NB4 (cell line): ENCODE measurements around the gene IL17B.

Experiments
- DNase-seq: peaks from one replicate; pipeline ENCODE4 v3.0.0; 2010; ENCODE audit warnings: low read depth
- H3K4me3 ChIP-seq: one replicate; pipeline ENCODE4 v1.5.1; 2011; ENCODE audit warnings: mild to moderate bottlenecking, low read depth, low read length, moderate library complexity
- MYC ChIP-seq: IDR thresholded peaks from 2 replicates; pipeline ENCODE4 v1.6.1; 2011; ENCODE audit warnings: low read depth, low read length
- POLR2A ChIP-seq: IDR thresholded peaks from 2 replicates; pipeline ENCODE4 v1.6.1; 2011; ENCODE audit warnings: mild to moderate bottlenecking; ENCODE audit not compliant: insufficient read length; ENCODE audit errors: extremely low read depth
- TF ChIP-seq, protein P1 (sequence below): IDR thresholded peaks from one replicate; pipeline ENCODE4 v1.5.1; 2012; ENCODE audit warnings: low read depth, low read length
- TF ChIP-seq, protein P2 (sequence below): IDR thresholded peaks from 2 replicates; pipeline ENCODE4 v1.6.1; 2011; ENCODE audit warnings: low read depth, low read length

IL17B gene

DNA sequence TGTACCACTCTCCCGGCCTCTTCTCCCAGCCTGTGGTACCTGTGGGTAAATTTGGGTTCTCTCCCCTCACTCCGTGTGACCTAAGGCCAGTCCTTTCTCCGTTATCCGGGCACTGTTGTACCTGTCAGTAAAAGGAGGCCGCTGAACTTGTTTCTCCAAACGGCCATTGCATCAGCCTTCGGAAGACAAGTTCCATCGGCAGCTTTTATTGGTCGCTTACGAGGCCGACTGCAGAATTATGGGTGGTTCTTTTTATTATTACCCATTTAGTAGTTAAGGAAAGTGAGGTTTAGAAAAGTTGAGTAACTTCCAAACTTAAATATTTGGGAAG, 33.2 kb downstream of the IL17B start:
- DNase-seq = peak; percentile 59

DNA sequence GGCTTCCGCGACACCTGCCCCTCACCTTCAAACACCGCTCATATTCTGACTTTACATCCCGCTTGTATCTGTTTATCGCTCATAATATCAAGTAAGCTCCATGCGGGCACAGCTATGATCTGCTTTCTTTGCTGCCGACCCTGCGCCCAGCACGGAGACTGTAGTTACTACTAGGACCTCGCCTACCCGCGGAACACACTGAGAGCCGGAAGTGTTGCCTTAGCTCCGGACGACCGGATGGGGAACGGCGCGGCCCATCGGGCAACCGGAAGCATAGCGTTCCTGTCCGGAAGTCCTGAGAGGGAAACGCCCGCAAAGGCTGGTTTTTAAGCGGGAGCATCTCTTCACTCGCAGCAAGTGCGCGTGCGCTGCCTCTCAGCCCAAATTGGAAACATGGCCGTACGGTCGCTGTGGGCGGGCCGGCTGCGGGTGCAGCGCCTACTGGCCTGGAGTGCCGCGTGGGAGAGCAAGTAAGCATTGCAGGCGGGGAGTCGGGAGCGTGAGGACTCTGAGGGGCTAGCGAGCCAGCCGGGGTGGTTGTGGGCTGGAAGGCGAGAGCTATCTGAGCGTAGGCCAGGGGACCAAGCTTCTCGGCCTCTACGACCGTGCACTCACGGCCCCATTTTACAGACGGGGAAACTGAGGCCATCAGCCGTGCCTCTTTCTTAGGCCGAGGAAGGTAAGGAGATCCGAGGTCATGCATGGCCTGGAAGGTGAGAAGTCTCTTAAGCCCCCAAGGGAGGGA, 33.8 kb downstream of the IL17B start, which contains the start of gene GRPEL2:
Gene GRPEL2 (plus strand): TSS at position 353 of the 745 bp plus-strand sequence. CDS start 41 bp downstream, at position 394.
- H3K4me3 ChIP-seq = peak within 1 kb of the TSS; percentile 100
- TF ChIP-seq, protein P1, sequence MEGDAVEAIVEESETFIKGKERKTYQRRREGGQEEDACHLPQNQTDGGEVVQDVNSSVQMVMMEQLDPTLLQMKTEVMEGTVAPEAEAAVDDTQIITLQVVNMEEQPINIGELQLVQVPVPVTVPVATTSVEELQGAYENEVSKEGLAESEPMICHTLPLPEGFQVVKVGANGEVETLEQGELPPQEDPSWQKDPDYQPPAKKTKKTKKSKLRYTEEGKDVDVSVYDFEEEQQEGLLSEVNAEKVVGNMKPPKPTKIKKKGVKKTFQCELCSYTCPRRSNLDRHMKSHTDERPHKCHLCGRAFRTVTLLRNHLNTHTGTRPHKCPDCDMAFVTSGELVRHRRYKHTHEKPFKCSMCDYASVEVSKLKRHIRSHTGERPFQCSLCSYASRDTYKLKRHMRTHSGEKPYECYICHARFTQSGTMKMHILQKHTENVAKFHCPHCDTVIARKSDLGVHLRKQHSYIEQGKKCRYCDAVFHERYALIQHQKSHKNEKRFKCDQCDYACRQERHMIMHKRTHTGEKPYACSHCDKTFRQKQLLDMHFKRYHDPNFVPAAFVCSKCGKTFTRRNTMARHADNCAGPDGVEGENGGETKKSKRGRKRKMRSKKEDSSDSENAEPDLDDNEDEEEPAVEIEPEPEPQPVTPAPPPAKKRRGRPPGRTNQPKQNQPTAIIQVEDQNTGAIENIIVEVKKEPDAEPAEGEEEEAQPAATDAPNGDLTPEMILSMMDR = no peak
- TF ChIP-seq, protein P2, sequence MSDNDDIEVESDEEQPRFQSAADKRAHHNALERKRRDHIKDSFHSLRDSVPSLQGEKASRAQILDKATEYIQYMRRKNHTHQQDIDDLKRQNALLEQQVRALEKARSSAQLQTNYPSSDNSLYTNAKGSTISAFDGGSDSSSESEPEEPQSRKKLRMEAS = peak; percentile 90
- peak; percentile 89 for TF ChIP-seq MYC
- TF ChIP-seq POLR2A = peak; percentile 84
- DNase-seq = peak; percentile 98

More for the DNA sequence above, 33.2 kb downstream of the IL17B start:
- H3K4me3 ChIP-seq = peak overlapping the region; percentile 100
- no peak for TF ChIP-seq POLR2A
- TF ChIP-seq MYC = no peak
- TF ChIP-seq, protein P2 = no peak
- TF ChIP-seq, protein P1 = no peak

DNA sequence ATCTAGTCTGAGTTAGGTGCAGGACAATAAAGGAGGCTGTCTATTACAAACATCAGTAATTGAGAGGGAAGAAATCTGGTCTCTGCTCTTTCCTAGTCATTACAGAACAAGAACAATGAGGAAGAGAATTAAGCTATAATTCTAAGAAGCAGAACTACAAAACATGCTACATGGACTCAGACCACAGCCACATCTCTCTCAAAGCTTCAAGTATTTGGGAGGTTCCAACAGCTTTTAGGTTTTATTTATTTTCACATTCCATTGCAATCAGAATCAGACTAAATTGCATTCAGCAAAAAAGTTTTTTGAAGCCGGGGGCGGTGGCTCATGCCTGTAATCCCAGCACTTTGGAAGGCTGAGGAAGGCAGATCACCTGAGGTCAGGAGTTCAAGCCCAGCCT, 34.9 kb downstream of the IL17B start:
- H3K4me3 ChIP-seq = peak overlapping the region; percentile 100
- TF ChIP-seq, protein P1 = no peak
- TF ChIP-seq, protein P2 = no peak
- TF ChIP-seq POLR2A (no peak), MYC (no peak)
- no peak for DNase-seq

DNA sequence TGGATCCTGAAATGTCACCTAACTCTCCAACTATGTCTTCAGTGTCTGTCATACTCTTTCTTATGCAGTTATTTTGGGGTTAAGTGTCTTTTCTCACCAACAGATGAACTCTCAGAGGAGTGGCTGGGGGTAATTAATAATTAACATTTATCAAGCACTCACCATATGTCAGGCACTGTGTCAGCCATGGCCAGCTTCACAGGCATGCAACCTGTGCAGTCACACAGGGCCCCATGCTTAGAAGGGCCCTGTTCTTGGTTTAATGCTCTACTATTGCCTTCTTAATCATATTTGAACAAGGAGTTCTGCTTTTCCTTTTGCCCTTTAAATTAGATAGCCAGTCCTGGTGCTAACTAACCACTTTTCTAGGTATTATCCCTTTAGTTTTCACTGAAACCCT, 37.2 kb downstream of the IL17B start:
- no peak for DNase-seq
- no peak overlapping the region for H3K4me3 ChIP-seq
- TF ChIP-seq, protein P1 = no peak
- TF ChIP-seq POLR2A (no peak), MYC (no peak)
- TF ChIP-seq, protein P2 = no peak

DNA sequence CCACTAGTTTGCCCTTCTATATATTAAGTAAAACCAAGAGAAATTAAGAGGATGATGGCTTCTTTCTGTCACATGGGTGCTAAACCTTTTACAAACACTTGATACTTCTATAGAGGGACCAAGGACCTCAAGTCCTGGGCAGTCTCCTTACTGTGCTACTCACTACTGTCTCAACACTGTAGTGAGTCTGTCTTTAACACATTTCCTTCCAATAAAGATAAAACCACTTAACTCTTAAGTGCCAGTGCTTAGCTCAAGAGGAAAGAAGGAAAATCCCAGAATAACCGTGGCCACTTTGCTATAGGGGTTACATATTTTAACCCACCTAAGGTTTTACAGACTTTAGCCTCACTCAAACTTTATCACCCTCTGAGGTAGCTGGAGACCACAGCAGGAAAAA, 38.2 kb downstream of the IL17B start:
- TF ChIP-seq, protein P2 = no peak
- TF ChIP-seq, protein P1 = no peak
- TF ChIP-seq POLR2A (no peak), MYC (no peak)
- no peak overlapping the region for H3K4me3 ChIP-seq
- DNase-seq = no peak

DNA sequence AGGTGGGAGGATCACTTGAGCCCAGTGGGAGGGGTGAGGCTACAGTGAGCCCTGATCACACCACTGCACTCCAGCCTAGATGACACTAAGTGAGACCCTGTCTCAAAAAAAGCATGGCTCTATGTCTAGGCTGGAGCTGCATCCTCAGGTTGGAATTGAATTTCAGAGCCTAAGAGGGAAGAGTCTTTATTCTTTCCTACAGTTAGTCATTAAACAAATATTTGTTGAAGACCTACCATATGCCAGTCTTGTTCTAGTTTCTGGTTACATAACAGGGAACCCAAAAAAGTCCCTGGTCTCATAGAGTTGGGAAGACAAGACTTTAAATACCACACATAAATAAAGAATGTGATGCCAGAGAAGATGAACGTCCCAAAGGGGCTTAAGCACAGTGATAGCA, 40.7 kb downstream of the IL17B start:
- TF ChIP-seq MYC (no peak), POLR2A (no peak)
- TF ChIP-seq, protein P1 = no peak
- TF ChIP-seq, protein P2 = no peak
- H3K4me3 ChIP-seq = no peak overlapping the region
- no peak for DNase-seq
